AG10803 (cell line): Measurements from ENCODE around the gene GALNT15.

Experiments
- DNase-seq: peaks from one replicate; pipeline ENCODE4 v3.0.0; 2010; ENCODE audit warnings: low read depth
- H3K4me3 ChIP-seq: 2 replicates; pipeline ENCODE4 v1.5.1; 2011; ENCODE audit warnings: mild to moderate bottlenecking, low read length, control low read depth
- TF ChIP-seq, protein P1 (sequence below): conservative IDR thresholded peaks from 2 replicates; pipeline ENCODE4 v1.5.1; 2011; ENCODE audit warnings: mild to moderate bottlenecking, low read length, control low read depth, inconsistent platforms

GALNT15 gene

DNA sequence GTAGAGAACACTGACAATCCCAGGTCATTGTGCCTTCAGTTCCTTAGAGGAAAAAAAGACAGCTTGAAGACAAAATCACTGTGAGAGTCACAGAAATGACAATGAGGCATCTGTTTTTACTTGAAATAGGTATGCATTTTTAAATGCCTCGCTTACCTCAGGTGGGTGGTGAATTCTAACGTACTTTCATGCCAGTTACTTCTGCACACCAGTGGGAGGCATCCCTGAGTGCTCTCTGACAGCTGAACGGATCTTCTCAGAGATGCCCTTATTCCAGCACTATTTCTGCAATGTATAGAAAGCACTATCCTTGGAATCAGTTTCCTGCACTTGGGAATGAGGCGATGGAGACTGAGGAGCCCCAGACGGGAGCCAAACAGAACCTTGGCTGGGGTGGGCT is 74.1 kb downstream of the GALNT15 start:
- TF ChIP-seq, protein P1, sequence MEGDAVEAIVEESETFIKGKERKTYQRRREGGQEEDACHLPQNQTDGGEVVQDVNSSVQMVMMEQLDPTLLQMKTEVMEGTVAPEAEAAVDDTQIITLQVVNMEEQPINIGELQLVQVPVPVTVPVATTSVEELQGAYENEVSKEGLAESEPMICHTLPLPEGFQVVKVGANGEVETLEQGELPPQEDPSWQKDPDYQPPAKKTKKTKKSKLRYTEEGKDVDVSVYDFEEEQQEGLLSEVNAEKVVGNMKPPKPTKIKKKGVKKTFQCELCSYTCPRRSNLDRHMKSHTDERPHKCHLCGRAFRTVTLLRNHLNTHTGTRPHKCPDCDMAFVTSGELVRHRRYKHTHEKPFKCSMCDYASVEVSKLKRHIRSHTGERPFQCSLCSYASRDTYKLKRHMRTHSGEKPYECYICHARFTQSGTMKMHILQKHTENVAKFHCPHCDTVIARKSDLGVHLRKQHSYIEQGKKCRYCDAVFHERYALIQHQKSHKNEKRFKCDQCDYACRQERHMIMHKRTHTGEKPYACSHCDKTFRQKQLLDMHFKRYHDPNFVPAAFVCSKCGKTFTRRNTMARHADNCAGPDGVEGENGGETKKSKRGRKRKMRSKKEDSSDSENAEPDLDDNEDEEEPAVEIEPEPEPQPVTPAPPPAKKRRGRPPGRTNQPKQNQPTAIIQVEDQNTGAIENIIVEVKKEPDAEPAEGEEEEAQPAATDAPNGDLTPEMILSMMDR = no peak
- no peak for DNase-seq

DNA sequence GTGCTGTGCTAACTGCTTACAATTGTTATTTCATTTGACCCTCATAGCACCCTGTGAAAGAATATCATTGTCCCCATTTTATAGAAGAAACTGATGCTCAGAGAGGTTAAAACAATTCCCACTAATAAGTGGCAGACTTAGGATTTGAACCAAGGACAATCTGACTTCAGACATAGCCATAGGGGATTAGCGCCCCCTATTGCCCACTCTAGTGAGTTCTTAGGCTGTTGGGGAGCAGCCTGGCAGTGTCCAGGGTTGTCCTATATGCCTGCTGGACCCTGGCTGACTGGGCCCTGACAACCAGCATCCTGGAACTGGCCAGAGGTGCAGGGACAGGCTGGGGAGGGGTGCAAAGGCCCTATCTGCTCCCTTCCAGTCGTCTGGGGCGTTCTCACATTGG is 74.9 kb downstream of the GALNT15 start:
- H3K4me3 ChIP-seq = no peak overlapping the region
- TF ChIP-seq, protein P1 = peak; percentile 53
- no peak for DNase-seq

More for the DNA sequence above, 74.1 kb downstream of the GALNT15 start:
- no peak overlapping the region for H3K4me3 ChIP-seq

DNA sequence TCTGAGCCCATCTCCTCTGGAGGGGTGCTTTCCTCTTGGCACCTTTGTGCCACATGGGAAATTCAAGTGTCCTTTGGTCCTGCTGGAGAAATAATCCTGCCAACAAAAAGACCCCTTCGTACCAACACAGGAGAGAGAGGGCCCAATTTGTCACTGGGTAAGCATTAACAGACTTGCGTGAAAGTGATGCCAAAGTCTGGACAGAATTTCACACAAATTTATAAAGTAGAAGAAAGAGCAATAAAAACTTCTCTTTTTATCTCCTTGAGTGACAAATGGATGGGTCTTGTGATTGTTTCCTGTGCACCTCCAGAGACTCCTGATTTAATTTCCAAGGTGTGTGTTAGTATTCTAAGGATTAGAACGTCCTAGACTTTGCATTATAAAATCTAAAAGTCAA is 75.4 kb downstream of the GALNT15 start:
- DNase-seq = no peak
- H3K4me3 ChIP-seq = no peak overlapping the region
- TF ChIP-seq, protein P1 = no peak

DNA sequence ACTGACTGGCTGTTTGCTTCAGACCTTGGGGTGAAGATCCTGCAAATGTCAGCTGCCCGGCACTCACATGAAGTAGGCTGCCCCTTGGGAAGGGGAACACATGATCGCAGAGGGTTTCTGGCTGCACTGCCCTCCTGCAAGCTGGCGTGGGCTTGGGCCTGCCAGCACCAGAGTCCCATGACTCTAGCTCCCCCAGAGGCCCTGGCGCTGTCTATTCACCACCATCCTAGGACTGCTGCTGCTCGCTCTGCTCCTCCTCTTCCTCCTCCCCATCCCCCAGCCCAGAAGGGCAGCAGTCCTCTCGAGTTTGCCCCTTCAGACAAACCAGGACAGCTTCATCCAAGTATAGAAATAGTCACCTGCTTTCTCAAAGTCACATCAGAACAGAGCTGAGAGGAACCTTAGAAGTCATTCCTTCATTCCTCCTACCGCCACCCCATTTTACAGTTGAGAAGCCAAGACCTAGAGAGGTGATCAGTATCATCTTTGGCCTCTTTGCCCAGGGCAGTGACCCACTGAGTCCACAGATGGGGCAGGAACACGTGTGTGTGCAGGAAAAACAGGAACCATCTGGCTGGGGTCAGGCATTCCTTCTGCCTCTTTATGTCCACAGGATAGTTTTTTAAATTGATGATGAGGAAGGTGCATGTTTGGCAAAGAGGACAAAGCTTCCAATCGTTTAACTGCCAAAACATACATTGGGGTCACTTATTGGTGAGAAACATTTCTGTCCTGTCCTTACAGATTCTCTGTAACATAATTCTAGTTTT is 77.0 kb downstream of the GALNT15 start:
- DNase-seq = no peak
- H3K4me3 ChIP-seq = no peak overlapping the region
- TF ChIP-seq, protein P1 = no peak

DNA sequence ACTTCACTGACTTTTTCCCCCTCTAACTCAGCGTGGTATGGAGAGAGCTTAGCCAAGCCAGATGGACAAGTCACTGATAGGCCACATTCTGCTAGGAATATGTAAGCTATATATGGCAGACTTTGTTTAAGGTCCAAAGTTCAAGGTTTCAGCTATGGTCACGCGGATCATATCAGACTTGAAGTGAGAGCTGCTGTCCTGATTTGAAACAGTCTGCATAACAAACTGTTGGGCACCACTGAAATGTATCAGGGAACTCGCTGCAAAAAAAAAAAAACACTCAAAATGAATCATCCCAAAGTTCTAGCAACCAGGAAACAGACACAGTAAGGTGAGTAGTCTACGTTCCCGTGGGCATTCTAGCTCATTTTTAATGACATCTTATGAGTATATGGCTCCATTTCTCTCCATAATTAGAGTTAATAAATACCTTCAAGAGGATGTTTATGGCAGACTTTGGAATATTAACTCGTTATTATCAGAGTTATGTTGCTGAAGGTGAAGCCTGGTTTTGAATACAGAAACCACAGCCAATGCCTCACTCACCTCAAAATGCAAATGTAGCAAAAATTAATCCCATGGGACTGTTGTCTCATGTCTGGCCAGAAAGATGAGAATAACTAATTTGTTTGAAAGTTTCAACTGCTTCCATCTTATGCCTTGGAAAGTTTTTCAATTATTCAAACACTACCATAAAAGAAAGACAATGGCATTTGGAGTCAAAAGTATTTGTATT is 77.9 kb downstream of the GALNT15 start:
- TF ChIP-seq, protein P1 = no peak
- DNase-seq = no peak
- no peak overlapping the region for H3K4me3 ChIP-seq

DNA sequence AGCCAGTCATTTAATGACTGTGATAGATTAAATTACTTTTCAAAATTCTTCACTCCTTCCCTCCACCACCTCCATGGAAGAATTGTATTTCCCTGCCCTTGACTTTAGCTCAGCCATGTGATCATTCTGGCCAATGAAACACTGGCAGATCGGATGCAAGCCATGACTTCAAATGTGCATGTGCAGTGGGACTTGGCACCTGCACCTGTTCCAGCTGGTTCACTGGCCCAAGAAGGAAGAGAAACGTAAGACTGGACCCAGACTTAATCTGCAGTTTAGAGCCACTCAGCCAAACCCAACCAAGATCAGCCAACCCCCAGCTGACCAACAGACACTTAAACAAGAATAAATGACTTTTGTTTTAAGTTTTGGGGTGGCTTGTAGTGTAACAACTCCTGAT is 78.5 kb downstream of the GALNT15 start:
- TF ChIP-seq, protein P1 = no peak
- DNase-seq = no peak
- no peak overlapping the region for H3K4me3 ChIP-seq

DNA sequence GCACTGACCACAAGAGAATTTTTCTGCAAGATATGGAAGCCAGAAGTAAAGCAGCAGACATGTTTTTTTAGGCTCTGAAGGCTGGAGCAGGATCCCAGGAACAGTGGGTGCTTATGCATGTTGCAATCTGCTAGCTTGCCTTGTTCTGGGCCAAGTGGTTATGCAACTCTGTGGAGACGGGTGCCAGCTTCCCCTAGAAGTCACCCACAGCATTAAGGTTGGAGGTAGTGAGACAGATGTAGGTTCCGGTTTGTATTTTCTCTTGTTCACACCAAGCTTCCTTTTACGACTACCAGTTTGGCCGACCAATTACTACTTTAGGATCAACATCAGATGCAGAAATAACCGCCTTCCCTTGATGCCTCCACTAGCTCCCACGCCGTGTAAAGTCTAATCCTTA is 79.1 kb downstream of the GALNT15 start:
- TF ChIP-seq, protein P1 = no peak
- peak; percentile 62 for DNase-seq
- H3K4me3 ChIP-seq = no peak overlapping the region
